H1 (cell line): ENCODE results near the gene NR2C2.

Experiments used
- POLR2AphosphoS5 ChIP-seq: IDR thresholded peaks from 2 replicates; pipeline ENCODE4 v1.6.1; 2011; ENCODE audit warnings: low read depth, low read length
- SP1 ChIP-seq: IDR thresholded peaks from 2 replicates; pipeline ENCODE4 v1.6.1; 2011; ENCODE audit warnings: low read depth, low read length

DNA sequence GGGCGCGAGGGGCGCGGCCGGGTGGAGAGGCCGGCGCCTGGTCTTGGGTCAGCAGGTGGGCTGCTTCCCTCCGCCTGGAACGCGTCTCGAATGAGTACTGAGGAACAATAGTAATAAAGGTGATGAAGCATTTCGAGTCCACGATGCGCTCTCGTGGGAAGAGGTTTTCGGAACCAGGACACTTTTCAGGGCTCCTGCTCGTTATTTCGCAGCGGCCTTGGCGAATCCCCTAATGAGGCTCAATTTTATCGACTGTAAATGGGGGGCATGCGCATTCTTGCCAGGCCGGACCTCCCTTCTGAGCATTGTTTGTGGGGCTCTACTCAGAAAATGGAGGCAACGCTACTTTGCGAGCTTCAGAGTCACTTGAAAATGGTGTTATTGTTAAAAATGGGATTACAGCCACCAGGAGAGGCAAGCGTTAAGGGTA is 1.2 kb downstream of the NR2C2 start:
- peak; percentile 88 for TF ChIP-seq POLR2AphosphoS5
- TF ChIP-seq SP1 = no peak
